ENCODE measurements around the gene SCAMP1.

SCAMP1 gene

DNA sequence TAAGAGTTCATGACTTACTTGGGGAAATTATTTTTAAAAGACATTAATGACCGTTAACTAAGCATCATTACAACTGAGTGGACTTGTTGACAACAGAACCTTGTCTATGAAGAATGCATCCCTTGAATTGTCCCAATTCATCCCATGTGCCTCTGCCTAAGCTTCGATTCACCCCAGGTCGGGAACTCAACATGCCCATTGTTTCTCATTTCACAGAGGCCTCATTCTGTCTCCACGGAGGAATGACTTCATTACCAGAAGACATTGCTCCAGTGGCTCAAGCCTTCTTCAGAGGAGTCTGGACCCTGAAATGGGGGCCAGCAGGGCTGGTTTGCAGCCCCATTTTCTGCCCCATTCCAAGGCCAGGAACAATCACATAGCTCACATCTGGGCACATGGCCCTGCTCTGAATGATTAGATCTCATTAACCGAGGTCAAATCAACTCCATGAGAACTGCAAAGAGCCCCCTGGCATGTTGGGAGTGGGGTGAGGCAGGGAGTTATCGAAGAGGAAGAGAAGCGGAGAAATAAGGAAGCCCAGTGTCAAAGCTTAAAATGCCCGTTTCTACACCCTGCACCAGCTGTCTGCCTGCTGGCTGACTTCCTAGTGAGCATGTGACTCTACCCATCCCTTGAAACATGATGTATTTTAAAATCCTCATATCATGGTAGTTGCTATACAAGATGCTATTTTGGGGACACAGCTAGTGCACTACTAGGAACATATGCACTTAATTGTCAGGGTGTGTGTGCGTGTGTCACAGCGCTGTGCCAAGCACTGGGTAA lies 150.9 kb downstream of the SCAMP1 start:
- DNase-seq (ENCODE audit: low read depth), result no peak
- H3K4me3 ChIP-seq (ENCODE audit: low read length), result no peak overlapping the region
- TF ChIP-seq, protein P1, sequence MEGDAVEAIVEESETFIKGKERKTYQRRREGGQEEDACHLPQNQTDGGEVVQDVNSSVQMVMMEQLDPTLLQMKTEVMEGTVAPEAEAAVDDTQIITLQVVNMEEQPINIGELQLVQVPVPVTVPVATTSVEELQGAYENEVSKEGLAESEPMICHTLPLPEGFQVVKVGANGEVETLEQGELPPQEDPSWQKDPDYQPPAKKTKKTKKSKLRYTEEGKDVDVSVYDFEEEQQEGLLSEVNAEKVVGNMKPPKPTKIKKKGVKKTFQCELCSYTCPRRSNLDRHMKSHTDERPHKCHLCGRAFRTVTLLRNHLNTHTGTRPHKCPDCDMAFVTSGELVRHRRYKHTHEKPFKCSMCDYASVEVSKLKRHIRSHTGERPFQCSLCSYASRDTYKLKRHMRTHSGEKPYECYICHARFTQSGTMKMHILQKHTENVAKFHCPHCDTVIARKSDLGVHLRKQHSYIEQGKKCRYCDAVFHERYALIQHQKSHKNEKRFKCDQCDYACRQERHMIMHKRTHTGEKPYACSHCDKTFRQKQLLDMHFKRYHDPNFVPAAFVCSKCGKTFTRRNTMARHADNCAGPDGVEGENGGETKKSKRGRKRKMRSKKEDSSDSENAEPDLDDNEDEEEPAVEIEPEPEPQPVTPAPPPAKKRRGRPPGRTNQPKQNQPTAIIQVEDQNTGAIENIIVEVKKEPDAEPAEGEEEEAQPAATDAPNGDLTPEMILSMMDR (conservative IDR thresholded peaks at IDR 0.05; ENCODE audit: low read depth, low read length), result no peak

DNA sequence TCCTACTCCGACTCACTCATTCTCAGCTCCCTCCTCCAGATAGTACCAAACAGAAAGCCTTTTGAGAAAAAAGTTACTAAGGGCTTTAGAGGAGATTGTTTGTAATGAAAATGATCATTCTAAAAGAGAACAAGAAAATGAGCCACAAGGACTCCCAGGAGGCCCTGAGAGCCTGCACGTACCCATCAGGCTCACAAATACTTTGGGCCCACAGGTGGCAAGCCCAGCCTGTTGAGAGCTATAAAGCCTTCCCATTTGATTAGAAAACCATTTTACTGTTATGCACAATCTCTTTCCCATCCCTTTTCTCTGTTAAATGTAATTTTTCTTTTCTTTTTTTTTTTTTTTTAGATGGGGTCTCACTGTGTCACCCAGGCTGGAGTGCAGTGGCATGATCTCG lies 152.0 kb downstream of the SCAMP1 start:
- TF ChIP-seq, protein P1 (conservative IDR thresholded peaks at IDR 0.05; ENCODE audit: low read depth, low read length), result no peak
- no peak overlapping the region for H3K4me3 ChIP-seq (ENCODE audit: low read length)
- DNase-seq (ENCODE audit: low read depth), result no peak

DNA sequence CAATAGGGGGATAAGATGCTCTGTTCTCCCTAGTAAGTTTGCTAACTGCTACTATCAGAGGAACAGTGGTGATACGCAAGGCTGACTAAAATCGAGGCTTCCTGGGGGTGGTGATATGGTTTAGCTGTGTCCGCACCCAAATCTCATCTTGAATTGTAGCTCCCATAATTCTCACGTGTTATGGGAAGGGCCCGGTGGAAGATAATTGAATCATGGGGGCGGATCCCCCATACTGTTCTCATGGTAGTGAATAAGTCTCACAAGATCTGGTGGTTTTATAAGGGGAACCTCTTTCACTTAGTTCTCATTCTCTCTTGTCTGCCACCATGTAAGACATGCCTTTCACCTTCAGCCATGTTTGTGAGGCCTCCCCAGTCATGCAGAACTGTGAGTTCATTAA lies 153.0 kb downstream of the SCAMP1 start:
- TF ChIP-seq, protein P1 (conservative IDR thresholded peaks at IDR 0.05; ENCODE audit: low read depth, low read length), result no peak
- no peak overlapping the region for H3K4me3 ChIP-seq (ENCODE audit: low read length)

DNA sequence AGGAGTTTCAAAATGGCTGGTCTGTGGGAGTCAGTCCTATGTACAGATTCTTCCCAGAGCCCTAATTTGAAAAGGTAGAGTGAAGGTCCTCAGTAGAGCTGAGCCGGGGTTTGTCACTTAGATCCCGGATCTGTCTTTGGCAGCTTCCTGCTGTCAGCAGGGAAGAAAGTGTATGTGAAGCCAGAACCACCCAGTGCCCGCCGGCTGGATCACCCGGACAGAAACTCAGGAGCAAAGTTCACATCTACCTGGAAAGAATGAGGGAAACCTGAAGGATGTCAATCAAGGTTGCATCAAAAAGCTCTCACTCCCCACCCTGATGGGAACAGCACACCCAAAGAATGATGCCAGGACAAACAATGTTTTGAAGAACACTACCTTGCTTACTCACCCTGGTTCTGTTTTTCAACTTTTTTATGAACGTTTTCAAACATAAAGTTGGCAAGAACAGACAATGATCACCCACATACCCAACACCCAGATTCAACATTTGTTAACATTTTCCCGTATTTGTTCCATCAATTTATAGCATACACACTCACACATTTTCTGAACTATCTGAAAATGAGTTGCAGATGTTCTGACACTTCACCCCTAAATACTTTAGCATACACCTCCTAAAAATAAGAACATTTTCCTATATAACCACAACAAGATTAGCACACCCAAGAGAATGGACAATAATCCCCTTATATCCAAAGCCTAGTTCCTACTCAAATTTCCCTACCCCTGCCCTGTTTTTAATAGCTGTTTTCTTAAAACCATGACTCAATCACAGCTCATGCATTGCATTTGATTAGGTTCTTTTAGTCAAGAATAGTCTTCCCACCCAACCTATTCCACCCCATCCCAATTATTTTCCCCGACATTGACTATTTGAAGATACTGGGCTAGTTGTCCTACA lies 154.3 kb downstream of the SCAMP1 start:
- TF ChIP-seq, protein P1 (conservative IDR thresholded peaks at IDR 0.05; ENCODE audit: low read depth, low read length), result no peak
- DNase-seq (ENCODE audit: low read depth), result no peak
- H3K4me3 ChIP-seq (ENCODE audit: low read length), result no peak overlapping the region

More for the DNA sequence above, 153.0 kb downstream of the SCAMP1 start:
- DNase-seq (ENCODE audit: low read depth), result no peak

DNA sequence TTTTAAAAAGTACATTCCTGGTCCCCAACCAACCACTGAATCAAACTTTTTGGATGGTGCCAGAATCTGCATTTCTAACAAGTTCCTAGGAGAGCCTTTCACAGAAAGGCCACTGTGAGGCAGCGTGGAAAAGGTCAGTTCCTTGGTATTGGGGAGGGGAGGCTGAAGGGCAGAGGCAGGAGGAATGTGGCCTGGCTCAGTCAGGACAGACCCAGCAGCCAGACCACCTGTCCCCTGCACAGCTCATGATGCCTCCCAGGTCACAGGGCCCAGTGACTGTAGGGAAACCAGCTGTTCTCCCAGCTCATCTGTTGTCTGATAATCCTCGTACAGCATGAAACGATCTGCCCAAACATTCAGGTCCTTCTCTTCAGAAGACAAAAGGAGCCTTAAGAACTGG lies 155.3 kb downstream of the SCAMP1 start:
- TF ChIP-seq, protein P1 (conservative IDR thresholded peaks at IDR 0.05; ENCODE audit: low read depth, low read length), result peak; percentile 5
- no peak for DNase-seq (ENCODE audit: low read depth)
- H3K4me3 ChIP-seq (ENCODE audit: low read length), result no peak overlapping the region

DNA sequence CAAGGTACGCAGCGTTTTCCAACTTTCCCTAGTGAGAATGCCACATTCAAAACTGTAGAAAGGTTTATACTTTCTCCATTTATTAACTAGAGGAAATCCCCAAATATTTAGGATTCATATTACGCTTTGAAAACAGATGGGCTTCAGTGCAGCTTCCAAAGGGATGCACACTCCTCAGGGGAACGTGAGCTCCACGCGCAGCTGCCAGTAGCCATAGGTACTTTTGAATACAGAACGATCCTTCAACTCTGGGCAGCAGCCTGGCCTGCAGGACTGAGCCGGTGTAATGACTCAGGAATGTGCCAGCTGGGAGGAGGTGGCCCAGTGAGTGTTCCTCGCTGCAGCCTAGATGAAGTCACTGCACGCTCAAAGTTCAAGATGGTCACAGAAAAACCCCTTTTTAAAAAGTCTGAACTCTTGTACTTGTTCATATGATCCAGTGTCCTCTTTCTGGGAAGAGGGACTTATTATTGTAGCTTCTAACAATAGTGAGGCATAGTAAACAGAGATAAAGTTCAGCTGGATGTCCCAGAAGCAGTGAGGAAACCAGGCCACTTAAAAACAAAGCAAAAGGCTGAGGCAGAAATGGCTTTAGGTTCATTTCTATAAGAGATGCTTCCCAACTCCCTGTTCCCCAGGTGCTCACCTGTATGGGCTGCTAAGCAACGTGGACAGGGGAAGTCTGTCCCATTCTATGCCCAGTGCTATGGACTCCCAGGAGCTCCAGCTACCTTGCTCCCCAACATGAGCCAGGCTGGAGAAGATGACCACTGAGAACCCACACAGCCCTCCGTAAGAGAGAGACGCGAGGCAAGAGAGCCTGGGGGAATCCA lies 158.2 kb downstream of the SCAMP1 start:
- TF ChIP-seq, protein P1 (conservative IDR thresholded peaks at IDR 0.05; ENCODE audit: low read depth, low read length), result no peak

More for the DNA sequence above, 158.2 kb downstream of the SCAMP1 start:
- H3K4me3 ChIP-seq (ENCODE audit: low read length), result no peak overlapping the region
- no peak for DNase-seq (ENCODE audit: low read depth)

All from retinal pigment epithelial cell (primary cell).